A549 (cell line): ENCODE data around the gene WFS1. TPM values are rescaled to one million over a fixed set of nuclear protein-coding genes. Genes with fewer than 3 reads are reported as not detected.

Source experiments
- ATAC-seq, 2 experiments: fragments of 200-7000 bp in 1 of 2; fragments of >200 bp in 1 of 2; cut with Nextera tagmentation in 1 of 2; cut with Tn5 transposase in 1 of 2; 3 replicates each; pipeline versions ENCODE4 v1.8.0 to v1.9.1; 2018 to 2020; ENCODE audit warnings: mild to moderate bottlenecking in 1 of 2, moderate library complexity in 1 of 2
- CTCF ChIA-PET: fragments of 300-600 bp; sonication (Branson Sonifier 250); formaldehyde crosslinking; extraction: SDS; loops from one replicate; lab custom pipeline; 2021; ENCODE audit warnings: antibody characterized with exemption, inconsistent platforms; lab: Yijun Ruan, JAX
- POLR2A ChIA-PET: fragments of 350-600 bp; formaldehyde crosslinking; extraction: SDS; loops from one replicate; lab custom pipeline; 2021; ENCODE audit warnings: antibody characterized with exemption, inconsistent platforms; lab: Yijun Ruan, JAX
- DNase-seq, 2 experiments: peaks; one replicate each; pipeline versions ENCODE4 v3.0.0 to v3.0.0-alpha.2; 2011 to 2016; ENCODE audit warnings: low read depth in 1 of 2, low spot score in 1 of 2
- FAIRE-seq: peaks from 2 replicates; lab custom pipeline; 2011; peaks lifted over from hg19 to GRCh38; lab: Jason Lieb, UNC
- H3K27ac ChIP-seq, 2 experiments: fragments of >200 bp; sonication (Bioruptor Twin); formaldehyde crosslinking; 3 replicates each; pipeline ENCODE4 v1.5.1; 2016 to 2017
- H3K4me1 ChIP-seq: fragments of >200 bp; sonication (Bioruptor Twin); formaldehyde crosslinking; 3 replicates; pipeline ENCODE4 v1.6.1; 2016
- H3K4me2 ChIP-seq: fragments of >200 bp; sonication (Bioruptor Twin); formaldehyde crosslinking; 3 replicates; pipeline ENCODE4 v1.6.1; 2016
- H3K4me3 ChIP-seq: fragments of >200 bp; sonication (Bioruptor Twin); formaldehyde crosslinking; 3 replicates; pipeline ENCODE4 v1.5.1; 2016
- H3K9me3 ChIP-seq: fragments of >200 bp; sonication (Bioruptor Twin); formaldehyde crosslinking; 3 replicates; pipeline ENCODE4 v1.6.1; 2016
- ATOH8 ChIP-seq: fragments of 250-450 bp; sonication (Bioruptor Pico); IDR thresholded peaks from 2 replicates; pipeline ENCODE4 v1.5.0; 2020; ENCODE audit warnings: low read depth, mild to moderate bottlenecking, moderate library complexity
- FOSB ChIP-seq: fragments of 250-450 bp; sonication (Bioruptor Pico); IDR thresholded peaks from 2 replicates; pipeline ENCODE4 v1.5.0; 2020; ENCODE audit warnings: mild to moderate bottlenecking, moderate library complexity
- GATA3 ChIP-seq: IDR thresholded peaks from 2 replicates; pipeline ENCODE4 v1.6.1; 2012; ENCODE audit warnings: borderline replicate concordance
- HEYL ChIP-seq: fragments of 250-450 bp; sonication (Bioruptor Pico); IDR thresholded peaks from 2 replicates; pipeline ENCODE4 v1.8.0; 2021; ENCODE audit warnings: mild to moderate bottlenecking, moderate library complexity
- KDM1A ChIP-seq: fragments of 200-600 bp; sonication (generic); IDR thresholded peaks from 2 replicates; pipeline ENCODE4 v1.6.1; 2016; ENCODE audit warnings: low read depth, mild to moderate bottlenecking
- MAFK ChIP-seq: fragments of 450-650 bp; IDR thresholded peaks from 2 replicates; pipeline ENCODE4 v1.6.1; 2014; ENCODE audit not compliant: partially characterized antibody
- NFE2L2 ChIP-seq: fragments of 150-350 bp; conservative IDR thresholded peaks from 2 replicates; pipeline ENCODE4 v1.6.1; 2014; ENCODE audit warnings: low read length
- NPAS2 ChIP-seq: fragments of 250-450 bp; sonication (Bioruptor Pico); IDR thresholded peaks from 2 replicates; pipeline ENCODE4 v1.8.0; 2022; ENCODE audit warnings: mild to moderate bottlenecking, moderate library complexity, borderline replicate concordance
- RFX5 ChIP-seq: fragments of 450-650 bp; IDR thresholded peaks from 2 replicates; pipeline ENCODE4 v1.7.1; 2014; ENCODE audit warnings: antibody characterized with exemption, mild to moderate bottlenecking, moderate library complexity
- TP53 ChIP-seq: fragments of 250-450 bp; sonication (Bioruptor Pico); IDR thresholded peaks from 2 replicates; pipeline ENCODE4 v1.5.0; 2021; ENCODE audit warnings: mild to moderate bottlenecking, moderate library complexity
- ZFP36 ChIP-seq: fragments of 450-650 bp; IDR thresholded peaks from 2 replicates; pipeline ENCODE4 v1.6.1; 2014; ENCODE audit warnings: borderline replicate concordance; ENCODE audit not compliant: partially characterized antibody
- ZNF302 ChIP-seq: fragments of 250-450 bp; sonication (Bioruptor Pico); IDR thresholded peaks from 2 replicates; pipeline ENCODE4 v1.9.0; 2021; ENCODE audit warnings: inconsistent platforms, mild to moderate bottlenecking, moderate library complexity
- ZSCAN20 ChIP-seq: fragments of 250-450 bp; sonication (Bioruptor Pico); IDR thresholded peaks from 2 replicates; pipeline ENCODE4 v1.8.0; 2022; ENCODE audit warnings: mild to moderate bottlenecking, moderate library complexity
- WGBS: methylation state at CpG from one replicate; pipeline ENCODE4 v1.1.6; 2017; ENCODE audit errors: missing lambda C conversion rate; 5-methylcytosine and 5-hydroxymethylcytosine counted together
- polyA plus RNA-seq, 4 experiments: library from polyadenylated mRNA; depleted of rRNA in 3 of 4; stranded (reverse); fragments of >200 nt; fragmentation: RNase III in 1 of 4; extraction: RNeasy Plus Mini Kit Qiagen cat#74134 plus additional on column Dnase treatment in 1 of 4; gene quantifications; 2 replicates in 3 of 4; 3 replicates in 1 of 4; pipeline ENCODE4 v1.2.3, GENCODE V29; 2011 to 2017
- TF ChIP-seq, protein P1 (sequence below): fragments of >200 bp; sonication (Bioruptor Twin); formaldehyde crosslinking; IDR thresholded peaks from 3 replicates; pipeline ENCODE4 v1.5.1; 2016

WFS1 gene
- polyA plus RNA-seq, 2 of the 4 experiments (the other 2 are of a cell fraction): 8.8 to 13.6 TPM

- FAIRE-seq (no peak), ATAC-seq (no peak), DNase-seq (no peak)
- H3K9me3 ChIP-seq: no peaks in the 10 kb centered on the region
- H3K4me3 ChIP-seq: no peak overlapping the region
- H3K4me2 ChIP-seq: no peak overlapping the region
- H3K27ac ChIP-seq: no peak overlapping the region
- TF ChIP-seq ATOH8 (CRISPR knock-in tag): no peak
- 9% methylated on average over 7 of the region's 7 CpGs for WGBS
- ChIA-PET CTCF (interaction anchor here (1.0 to 1.5 kb wide), 2 partner anchors 24 to 103 kb away, joined by 3 read pairs; no protein-coding TSS in a partner anchor), POLR2A (no interaction called here)
- H3K4me1 ChIP-seq: no peaks in the 10 kb centered on the region
These were observed 43.1 kb upstream of the WFS1 start for GRCh38 chr4:6226506-6226905.

- Histone ChIP-seq H3K27ac (no peak overlapping the region), H3K4me2 (no peak overlapping the region), H3K9me3 (no peaks in the 10 kb centered on the region), H3K4me3 (no peak overlapping the region), H3K4me1 (no peaks in the 10 kb centered on the region)
- FAIRE-seq (no peak), DNase-seq (no peak), ATAC-seq (no peak)
- TF ChIP-seq KDM1A (no peak), RFX5 (no peak), TP53 (CRISPR knock-in tag) (no peak), GATA3 (no peak), HEYL (CRISPR knock-in tag) (no peak), ZSCAN20 (CRISPR knock-in tag) (no peak), NPAS2 (CRISPR knock-in tag) (no peak), ZFP36 (no peak), FOSB (CRISPR knock-in tag) (no peak)
- TF ChIP-seq, protein P1, sequence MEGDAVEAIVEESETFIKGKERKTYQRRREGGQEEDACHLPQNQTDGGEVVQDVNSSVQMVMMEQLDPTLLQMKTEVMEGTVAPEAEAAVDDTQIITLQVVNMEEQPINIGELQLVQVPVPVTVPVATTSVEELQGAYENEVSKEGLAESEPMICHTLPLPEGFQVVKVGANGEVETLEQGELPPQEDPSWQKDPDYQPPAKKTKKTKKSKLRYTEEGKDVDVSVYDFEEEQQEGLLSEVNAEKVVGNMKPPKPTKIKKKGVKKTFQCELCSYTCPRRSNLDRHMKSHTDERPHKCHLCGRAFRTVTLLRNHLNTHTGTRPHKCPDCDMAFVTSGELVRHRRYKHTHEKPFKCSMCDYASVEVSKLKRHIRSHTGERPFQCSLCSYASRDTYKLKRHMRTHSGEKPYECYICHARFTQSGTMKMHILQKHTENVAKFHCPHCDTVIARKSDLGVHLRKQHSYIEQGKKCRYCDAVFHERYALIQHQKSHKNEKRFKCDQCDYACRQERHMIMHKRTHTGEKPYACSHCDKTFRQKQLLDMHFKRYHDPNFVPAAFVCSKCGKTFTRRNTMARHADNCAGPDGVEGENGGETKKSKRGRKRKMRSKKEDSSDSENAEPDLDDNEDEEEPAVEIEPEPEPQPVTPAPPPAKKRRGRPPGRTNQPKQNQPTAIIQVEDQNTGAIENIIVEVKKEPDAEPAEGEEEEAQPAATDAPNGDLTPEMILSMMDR: no peak
- WGBS: 25% methylated on average over 11 of the region's 12 CpGs
- ChIA-PET CTCF (interaction anchor here (1.7 kb wide), 1 partner anchor 23 kb away, joined by 6 read pairs; no protein-coding TSS in a partner anchor), POLR2A (no interaction called here)
These were observed 42.1 kb upstream of the WFS1 start for GRCh38 chr4:6227412-6228157.

DNA sequence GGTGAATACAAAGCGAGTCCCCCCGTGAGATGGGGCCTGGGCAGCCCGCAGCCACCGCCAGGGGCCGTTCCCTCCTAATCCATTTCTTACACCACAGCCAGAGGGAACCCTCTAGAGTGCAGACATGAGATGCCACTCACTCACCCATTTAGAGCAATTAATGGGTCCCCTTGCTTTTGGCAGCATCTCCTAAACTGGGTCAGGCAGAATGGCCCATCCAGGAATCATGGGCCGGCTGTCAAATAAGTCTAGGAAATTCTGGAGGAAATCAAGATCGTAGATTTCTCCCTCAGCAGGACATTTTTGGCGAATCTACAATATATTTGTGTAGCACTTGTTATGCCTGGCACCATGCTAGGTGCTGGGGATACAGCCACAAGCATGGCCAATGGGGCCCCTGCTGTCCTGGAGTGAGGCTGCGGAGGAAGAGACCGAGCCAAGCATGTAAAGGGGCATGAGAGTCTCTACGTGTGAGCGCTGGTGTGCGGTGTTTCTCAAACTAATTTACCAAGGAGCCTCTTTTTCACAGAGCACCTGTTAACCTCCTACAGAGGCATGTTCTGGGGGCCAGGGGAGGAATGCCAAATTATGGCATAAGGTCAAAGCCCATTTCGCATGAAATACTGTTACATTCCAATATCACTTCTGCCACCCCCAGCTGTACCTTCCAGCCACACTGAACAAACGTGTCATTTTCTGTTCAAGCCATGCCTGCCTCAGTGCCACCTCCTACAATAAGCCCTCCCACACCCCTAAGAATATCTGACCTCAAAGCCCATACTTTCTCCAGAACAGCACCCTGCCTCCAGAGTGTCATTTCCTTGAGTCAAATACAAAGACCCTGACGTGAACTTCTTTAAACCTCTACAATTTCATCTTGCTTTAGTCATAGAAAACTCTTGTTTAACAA lies 41.2 kb upstream of the WFS1 start:
- no peak for ATAC-seq
- CTCF ChIA-PET: interaction anchor here (1.2 to 1.7 kb wide), 2 partner anchors 22 to 32 kb away, joined by 4 to 6 read pairs; no protein-coding TSS in a partner anchor
- TF ChIP-seq NFE2L2 (no peak), ATOH8 (CRISPR knock-in tag) (no peak), ZNF302 (CRISPR knock-in tag) (no peak), MAFK (no peak)
- TF ChIP-seq, all 56 proteins: peak for 0
- WGBS: 46% methylated on average over 16 of the region's 16 CpGs
- POLR2A ChIA-PET: no interaction called here
- H3K4me3 ChIP-seq: no peak overlapping the region
- H3K27ac ChIP-seq: no peak overlapping the region
- no peaks in the 10 kb centered on the region for H3K4me1 ChIP-seq
- no peaks in the 10 kb centered on the region for H3K9me3 ChIP-seq
- no peak for FAIRE-seq
- H3K4me2 ChIP-seq: no peak overlapping the region
- DNase-seq: no peak
